ENCODE data around the gene RBM47.
"Not testable (repeated sequence)": the region's sequence is repeated elsewhere in the genome, so short reads cannot be mapped to it uniquely, and the experiment has no call there.

Gene RBM47

GRCh38 chr4:40564815-40565483, 64.7 kb downstream of the RBM47 start:
- in situ Hi-C loops (cut with MboI; ENCODE audit: low sequenced_read_pairs), result no loop called here

DNA sequence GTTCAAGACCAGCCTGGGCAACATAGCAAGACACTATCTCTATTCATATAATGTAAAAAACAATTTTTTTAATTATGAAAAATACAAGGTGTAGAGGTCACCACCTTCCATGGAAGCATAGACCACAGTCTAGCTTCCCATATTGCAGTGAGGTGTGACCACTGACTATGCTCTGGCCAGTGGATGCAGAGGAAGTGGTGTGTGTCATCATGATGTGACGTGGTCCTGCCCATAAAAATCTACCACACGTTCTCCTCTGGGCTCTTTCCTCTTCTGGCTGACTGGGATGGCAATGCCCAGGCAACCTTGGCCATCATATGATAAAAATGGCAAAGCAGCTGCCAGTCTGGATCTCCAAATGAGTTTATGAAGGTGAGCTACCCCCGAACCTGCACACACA, 65.7 kb downstream of the RBM47 start:
- in situ Hi-C loops (cut with MboI; ENCODE audit: low sequenced_read_pairs), result no loop called here

DNA sequence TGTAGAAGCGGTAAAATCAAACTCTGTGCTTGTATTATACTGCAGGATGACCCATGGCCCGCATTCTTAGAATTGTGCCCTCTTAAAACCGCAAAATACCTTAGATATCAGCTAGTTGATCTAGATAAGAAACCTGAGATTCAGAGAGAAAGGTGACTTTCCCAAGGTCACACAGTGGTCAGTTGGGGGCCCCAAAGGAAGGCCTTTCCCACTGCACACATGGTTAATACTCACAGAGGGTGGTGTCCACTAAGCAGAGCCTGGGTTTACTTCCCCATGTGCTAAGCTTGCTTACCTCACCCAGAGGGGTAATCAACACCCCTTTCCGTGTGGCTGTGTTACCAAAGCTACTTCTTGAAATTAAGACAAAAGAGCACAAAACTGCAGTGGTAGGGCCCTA, 66.3 kb downstream of the RBM47 start:
- in situ Hi-C loops (cut with MboI; ENCODE audit: low sequenced_read_pairs), result no loop called here

GRCh38 chr4:40562681-40563080, 67.0 kb downstream of the RBM47 start:
- in situ Hi-C loops (cut with MboI; ENCODE audit: low sequenced_read_pairs), result no loop called here

DNA sequence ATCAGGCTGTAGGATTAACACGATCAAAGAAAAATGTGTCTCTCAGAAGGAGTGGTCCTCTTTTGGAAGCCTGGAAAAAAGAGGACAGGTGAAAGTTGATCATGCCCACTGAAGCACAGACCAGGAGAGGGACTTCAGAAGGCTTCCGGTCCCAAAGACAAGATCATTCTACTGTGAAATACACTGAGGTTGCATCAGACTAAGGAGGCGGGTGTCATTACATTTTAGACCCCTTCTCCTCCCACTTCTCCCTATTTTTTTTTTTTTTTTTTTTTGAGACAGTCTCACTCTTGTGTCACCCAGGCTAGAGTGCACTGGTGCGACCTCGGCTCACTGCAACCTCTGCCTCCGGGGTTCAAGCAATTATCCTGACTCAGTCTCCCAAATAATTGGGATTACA, 67.5 kb downstream of the RBM47 start:
- in situ Hi-C loops (cut with MboI; ENCODE audit: low sequenced_read_pairs), result no loop called here

- in situ Hi-C loops (cut with MboI; ENCODE audit: low sequenced_read_pairs), result not testable (repeated sequence)
Observed at GRCh38 chr4:40561543-40562177, 68.0 kb downstream of the RBM47 start.

DNA sequence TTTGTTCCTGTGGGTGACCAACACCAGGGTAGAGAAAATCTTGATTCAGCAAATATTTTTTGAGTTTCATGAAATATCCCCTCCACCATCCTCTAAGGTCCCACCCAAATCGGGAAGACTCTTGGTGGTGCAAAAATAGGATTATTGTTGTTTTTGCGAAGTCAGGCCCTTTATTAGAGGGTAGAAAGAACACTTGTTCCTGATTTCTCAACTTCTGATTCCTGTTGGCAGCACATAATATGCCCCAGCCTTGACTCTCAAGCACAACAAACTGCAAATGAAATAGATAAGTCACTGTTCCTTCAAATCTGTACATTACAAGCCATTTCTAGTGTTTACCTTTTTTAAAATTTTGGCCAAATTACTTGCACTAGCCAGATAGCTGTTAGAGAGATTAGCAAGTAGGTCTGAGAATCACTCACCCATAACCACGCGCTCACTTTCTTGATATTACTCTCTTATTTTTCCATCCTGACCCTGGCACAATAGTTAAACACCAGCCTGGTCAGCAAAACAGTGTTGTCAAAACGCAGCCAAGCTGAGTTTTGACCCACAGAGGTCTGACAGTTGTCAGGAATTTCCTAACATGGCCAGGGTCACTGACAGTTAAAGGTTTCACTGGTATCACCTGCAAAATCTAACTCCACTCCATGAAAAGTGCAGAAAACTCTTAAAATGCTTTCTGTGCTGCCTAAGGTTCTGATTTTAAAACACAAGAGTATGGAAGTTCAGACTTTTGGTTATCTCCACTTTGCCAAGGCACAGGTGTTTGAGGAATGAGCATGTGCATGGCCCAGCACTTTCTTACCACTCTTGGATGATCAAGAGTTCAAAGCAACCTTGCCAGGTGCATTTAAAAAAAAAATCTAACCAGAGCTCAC, 69.8 kb downstream of the RBM47 start:
- in situ Hi-C loops (cut with MboI; ENCODE audit: low sequenced_read_pairs), result loop anchor here (10.0 kb wide), 1 partner anchor 165 kb away; no protein-coding TSS in a partner anchor

DNA sequence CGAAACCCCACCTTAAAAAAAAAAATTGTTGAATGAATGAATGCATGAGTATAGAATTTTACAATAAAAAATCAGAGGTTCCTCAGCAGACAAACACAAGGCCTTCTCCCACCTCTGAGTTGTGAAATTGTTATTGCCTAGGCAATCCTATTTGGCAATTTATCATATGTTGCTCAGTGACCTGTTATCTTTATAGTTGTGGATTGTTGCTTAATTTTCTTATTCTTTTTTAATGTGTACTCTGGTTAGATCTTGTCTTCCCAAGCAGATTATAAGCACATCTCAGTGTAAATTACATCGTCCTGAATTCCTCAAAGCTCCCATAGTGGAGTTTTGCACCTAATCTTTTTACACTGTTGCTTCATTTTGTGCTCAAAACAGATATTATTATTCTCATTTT, 71.9 kb downstream of the RBM47 start:
- in situ Hi-C loops (cut with MboI; ENCODE audit: low sequenced_read_pairs), result loop anchor here (10.0 kb wide), 1 partner anchor 167 kb away; no protein-coding TSS in a partner anchor

- in situ Hi-C loops (cut with MboI; ENCODE audit: low sequenced_read_pairs), result loop anchor here (10.0 kb wide), 1 partner anchor 169 kb away; no protein-coding TSS in a partner anchor
Observed at GRCh38 chr4:40555176-40555900, 74.3 kb downstream of the RBM47 start.

- in situ Hi-C loops (cut with MboI; ENCODE audit: low sequenced_read_pairs), result loop anchor here (10.0 kb wide), 1 partner anchor 170 kb away; no protein-coding TSS in a partner anchor
Observed at GRCh38 chr4:40554641-40555040, 75.0 kb downstream of the RBM47 start.

GRCh38 chr4:40553995-40554394, 75.7 kb downstream of the RBM47 start:
- in situ Hi-C loops (cut with MboI; ENCODE audit: low sequenced_read_pairs), result loop anchor here (10.0 kb wide), 1 partner anchor 171 kb away; no protein-coding TSS in a partner anchor

DNA sequence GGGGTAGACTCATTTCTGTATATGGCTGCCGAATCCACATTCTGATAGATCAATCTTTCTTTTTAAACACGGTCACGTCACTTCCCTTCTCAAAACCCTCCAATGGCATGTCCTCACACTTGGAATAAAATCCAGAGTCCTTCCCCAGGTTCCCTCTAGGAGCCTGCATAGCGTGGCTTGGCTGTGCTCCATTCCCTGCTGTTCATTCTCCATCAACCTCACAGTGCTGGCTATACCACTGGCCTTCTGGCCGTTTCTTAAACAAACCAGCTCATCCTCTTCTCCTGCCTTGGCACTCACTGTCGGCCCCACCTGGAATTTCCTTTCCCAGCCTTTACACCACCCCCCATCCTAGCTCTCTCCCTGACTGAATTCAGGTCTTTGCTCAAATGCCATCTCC, 77.1 kb downstream of the RBM47 start:
- in situ Hi-C loops (cut with MboI; ENCODE audit: low sequenced_read_pairs), result loop anchor here (10.0 kb wide), 1 partner anchor 172 kb away; no protein-coding TSS in a partner anchor

DNA sequence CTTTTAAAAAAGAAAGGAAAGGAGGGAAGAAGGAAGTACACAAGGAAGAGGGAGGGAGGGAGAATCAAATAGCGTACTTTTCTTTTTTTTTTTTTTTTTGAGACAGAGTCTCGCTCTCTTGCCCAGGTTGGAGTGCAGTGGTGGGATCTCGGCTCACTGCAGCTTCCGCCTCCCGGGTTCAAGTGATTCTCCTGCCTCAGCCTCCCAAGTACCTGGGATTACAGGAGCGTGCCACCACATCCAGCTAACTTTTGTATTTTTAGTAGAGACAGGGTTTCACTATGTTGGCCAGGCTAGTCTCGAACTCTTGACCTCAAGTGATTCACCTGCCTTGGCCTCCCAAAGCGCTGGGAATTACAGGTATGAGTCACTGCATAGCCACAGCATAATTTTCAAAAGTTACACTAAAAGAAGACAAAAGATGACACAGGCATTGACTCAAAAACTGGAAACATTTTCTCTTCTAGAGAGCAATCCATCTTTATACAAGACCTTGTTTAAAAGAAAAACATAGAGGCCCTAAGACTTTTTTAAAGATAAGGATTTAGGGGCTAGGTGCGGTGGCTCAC, 78.0 kb downstream of the RBM47 start:
- in situ Hi-C loops (cut with MboI; ENCODE audit: low sequenced_read_pairs), result loop anchor here (10.0 kb wide), 1 partner anchor 173 kb away; no protein-coding TSS in a partner anchor

GRCh38 chr4:40550948-40551462, 78.7 kb downstream of the RBM47 start:
- in situ Hi-C loops (cut with MboI; ENCODE audit: low sequenced_read_pairs), result loop anchor here (10.0 kb wide), 1 partner anchor 174 kb away; no protein-coding TSS in a partner anchor

DNA sequence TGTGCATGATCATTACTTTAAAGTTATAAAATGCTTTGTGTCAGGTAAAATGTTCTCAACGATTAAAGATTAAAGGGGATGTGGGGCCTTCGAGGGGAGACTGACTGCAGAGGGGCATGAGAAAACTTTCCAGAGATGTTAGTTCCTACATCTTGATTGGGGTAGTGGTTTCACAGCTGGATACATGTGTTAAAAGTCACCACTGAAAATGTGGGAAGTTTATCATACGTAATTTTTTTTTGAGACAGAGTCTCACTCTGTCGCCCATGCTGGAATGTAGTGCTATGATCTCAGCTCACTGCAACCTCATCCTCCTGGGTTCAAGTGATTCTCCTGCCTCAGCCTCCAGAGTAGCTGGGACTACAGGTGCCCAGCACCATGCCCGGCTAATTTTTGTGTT, 79.5 kb downstream of the RBM47 start:
- in situ Hi-C loops (cut with MboI; ENCODE audit: low sequenced_read_pairs), result loop anchor here (10.0 kb wide), 1 partner anchor 175 kb away; no protein-coding TSS in a partner anchor

- in situ Hi-C loops (cut with MboI; ENCODE audit: low sequenced_read_pairs), result no loop called here
Observed at GRCh38 chr4:40548256-40548655, 81.4 kb downstream of the RBM47 start.

GRCh38 chr4:40547789-40548132, 81.9 kb downstream of the RBM47 start:
- in situ Hi-C loops (cut with MboI; ENCODE audit: low sequenced_read_pairs), result no loop called here

DNA sequence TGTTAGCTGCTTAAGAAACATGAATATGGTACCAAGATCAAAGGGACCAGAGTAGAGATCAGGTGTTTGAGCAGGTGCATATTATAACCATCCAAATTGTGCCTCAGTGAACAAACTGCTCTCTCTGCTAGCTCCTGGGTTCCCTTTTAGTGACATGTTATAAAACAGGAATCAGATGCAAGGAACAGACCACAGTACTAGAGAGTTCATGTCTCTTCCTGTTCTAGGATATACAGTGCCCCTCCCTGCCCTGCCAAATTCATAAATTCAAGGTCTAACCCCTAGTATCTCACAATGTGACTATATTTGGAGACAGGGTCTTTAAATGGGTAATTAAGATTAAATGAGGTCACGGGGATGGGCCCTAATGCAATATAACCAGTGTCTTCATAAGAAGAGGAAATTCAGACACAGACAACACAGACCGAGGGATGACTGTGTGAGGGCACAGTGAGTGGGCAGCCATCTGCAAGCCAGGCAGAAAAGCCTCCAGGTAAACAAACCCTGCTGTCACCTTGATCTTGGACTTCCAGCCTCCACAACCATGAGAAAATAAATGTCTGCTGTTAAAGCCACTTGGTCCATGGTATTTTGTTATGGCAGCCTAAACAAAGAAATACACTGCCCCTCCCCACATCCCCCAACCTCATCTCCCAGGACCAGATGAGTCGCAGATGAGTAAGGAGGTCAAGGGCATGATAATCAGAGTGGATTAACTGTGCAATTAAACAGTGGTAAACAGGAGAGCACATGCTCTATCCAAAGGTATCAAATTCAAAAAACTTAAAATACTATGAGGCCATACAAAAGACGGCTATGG, 82.5 kb downstream of the RBM47 start:
- in situ Hi-C loops (cut with MboI; ENCODE audit: low sequenced_read_pairs), result no loop called here

DNA sequence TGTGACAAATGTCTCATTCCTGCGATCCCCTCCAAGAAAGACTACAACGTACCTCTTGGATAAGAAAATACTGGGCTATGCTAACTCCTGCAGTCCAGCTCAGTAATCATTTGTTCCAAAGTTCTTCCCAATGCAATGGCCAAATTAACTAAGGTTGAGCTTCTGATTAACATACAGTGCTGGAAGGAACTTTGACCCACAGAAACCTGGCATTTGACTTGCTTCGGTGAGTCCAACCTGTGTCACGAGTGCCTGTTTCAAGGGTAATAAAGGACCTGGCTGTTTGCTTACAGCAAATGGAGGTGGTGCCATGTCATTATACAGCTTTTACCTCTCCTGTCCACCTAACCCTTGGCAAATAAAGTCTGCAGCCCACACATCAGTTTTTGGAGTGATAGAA, 83.2 kb downstream of the RBM47 start:
- in situ Hi-C loops (cut with MboI; ENCODE audit: low sequenced_read_pairs), result no loop called here

All from HL-60/S4 (cell line).